ENCODE data around the gene SLC25A38.

DNA sequence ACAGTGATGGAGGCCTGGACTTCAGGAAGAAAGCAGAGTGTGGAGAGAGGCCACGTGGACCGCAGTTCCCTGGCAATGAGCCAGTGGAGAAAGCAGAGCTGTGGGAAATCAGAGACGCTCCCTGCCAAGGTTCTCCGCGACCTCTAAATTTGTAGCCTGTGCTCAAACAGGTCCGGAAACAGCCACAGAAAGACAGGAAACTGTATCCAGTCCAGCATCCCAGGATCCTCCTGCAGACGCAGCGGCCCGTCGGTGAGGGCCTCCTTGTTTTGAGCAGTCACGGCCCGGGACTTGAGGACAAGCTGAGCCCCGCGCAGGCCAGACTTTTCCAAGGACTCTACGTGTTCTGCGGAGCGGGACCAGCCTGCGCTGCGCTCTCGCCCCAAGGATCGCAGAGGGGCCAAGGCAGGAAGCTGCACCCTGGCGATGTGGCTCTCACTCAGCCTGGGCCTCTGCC, 45.6 kb downstream of the SLC25A38 start:
- TF ChIP-seq POLR2AphosphoS5 (IDR thresholded peaks at IDR 0.05; ENCODE audit: low read depth, low read length) (no peak), POLR2A (IDR thresholded peaks at IDR 0.05; ENCODE audit: low read depth, low read length) (no peak)
